Measurements from ENCODE around the gene ARHGAP10. TPM values are rescaled to one million over a fixed set of nuclear protein-coding genes. Genes with fewer than 3 reads are reported as not detected.
"Not testable (repeated sequence)": the region's sequence is repeated elsewhere in the genome, so short reads cannot be mapped to it uniquely, and the experiment has no call there.

ARHGAP10 gene
- total RNA-seq, 1 donor from 2014 or later = 37.0 TPM

GRCh38 chr4:147980586-147980985 is 248.7 kb downstream of the ARHGAP10 start:
- DNase-seq (ENCODE audit: low read depth) = no peak

- DNase-seq (ENCODE audit: low read depth) = peak; percentile 66
Measured at GRCh38 chr4:147981305-147981704, 249.4 kb downstream of the ARHGAP10 start.

DNA sequence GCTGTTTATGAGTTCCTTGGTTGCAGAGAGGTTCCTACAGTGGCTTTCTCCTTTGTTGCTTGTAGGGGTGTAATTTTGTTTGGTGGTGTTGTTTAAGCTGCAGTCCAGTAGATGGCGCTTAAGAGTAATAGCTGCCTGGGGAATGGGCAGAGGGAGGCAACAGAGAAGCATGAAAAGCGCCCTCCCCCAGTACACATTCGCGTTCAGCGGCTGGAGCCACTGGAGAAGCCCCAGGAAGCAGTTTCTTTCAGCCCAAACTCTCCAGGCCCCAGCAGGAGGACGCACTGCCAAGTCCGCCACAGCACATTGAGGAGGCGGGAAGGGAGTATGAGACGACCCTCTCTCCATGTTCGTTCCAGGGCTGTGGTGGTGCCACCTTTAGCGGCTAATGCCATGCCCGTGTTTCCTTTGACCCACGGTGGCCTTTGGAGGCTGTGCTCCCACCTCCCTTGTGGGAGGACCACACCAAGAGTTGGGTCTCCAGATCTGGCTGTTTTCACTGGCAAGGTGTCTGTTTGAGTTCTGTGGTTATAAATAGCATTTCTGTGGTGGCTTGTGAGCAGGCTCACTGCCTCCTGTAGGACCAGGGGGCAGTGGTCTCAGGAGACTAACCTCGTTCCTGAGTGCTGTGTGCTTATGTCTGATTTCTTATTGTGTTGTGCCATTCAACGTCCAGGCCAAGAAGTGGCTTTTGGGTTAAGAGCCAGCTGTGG is 252.3 kb downstream of the ARHGAP10 start:
- peak; percentile 54 for DNase-seq (ENCODE audit: low read depth)

DNA sequence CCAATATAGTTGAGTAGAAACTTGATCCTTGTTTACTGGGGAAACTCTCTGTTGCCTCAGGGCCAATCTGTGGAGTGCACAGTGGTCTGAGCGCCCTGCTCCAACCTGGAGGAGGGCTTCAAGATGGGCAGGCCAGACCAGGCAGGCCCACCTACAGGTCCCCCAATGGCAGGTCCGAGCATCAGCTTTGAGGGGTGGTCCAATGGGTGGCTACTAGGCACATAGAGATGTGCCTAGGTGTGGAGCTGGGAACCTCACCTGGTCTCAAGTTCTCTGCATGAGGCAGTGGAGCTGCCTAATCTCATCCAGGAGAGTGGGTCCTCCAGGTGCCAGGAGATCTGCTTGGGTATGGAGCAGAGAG is 252.9 kb downstream of the ARHGAP10 start:
- DNase-seq (ENCODE audit: low read depth) = no peak

DNA sequence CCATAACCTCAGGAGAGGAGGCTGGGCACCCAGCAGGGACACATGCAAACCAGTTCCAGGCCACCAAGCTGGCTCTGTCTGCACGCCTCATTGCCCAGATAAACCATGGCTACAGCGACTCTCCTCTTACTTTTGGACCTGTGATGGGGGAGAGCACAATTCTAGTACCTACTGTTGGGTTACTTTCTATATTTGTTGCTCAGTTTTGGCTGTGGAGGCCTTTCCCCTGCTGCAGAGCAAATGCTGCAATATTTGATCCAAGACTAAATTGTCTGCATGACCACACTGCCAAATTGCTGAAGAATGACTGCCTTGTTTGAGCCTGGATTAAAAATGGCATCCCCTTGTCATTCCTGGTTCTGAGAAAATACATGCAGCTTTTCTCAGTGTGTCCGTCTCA is 253.5 kb downstream of the ARHGAP10 start:
- DNase-seq (ENCODE audit: low read depth) = no peak

GRCh38 chr4:147987252-147987651 is 255.4 kb downstream of the ARHGAP10 start:
- DNase-seq (ENCODE audit: low read depth) = no peak

- no peak for DNase-seq (ENCODE audit: low read depth)
Measured at GRCh38 chr4:147991543-147992283, 259.8 kb downstream of the ARHGAP10 start.

- DNase-seq (ENCODE audit: low read depth) = peak; percentile 58
Measured at GRCh38 chr4:147994076-147994475, 262.2 kb downstream of the ARHGAP10 start.

GRCh38 chr4:147994491-147995385 is 262.9 kb downstream of the ARHGAP10 start:
- DNase-seq (ENCODE audit: low read depth) = peak; percentile 39

DNA sequence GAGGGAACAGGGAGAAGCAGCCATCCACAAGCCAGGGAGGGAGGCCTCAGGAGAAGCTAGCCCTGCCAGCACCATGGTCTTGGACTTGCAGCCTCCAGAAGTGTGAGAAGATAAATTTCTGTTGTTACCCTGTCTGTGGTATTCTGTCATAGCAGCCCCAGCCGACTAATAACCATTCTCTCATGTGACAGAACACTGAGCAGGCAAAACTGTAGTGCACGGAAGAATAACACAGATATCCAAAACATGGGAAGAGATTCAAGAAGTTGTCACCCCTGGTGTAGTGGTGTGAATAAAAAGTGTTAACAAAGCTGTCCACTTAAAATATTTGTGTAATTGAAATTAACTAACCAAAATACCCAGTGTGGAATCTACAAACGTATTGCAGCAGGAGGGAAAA is 265.0 kb downstream of the ARHGAP10 start:
- DNase-seq (ENCODE audit: low read depth) = no peak

DNA sequence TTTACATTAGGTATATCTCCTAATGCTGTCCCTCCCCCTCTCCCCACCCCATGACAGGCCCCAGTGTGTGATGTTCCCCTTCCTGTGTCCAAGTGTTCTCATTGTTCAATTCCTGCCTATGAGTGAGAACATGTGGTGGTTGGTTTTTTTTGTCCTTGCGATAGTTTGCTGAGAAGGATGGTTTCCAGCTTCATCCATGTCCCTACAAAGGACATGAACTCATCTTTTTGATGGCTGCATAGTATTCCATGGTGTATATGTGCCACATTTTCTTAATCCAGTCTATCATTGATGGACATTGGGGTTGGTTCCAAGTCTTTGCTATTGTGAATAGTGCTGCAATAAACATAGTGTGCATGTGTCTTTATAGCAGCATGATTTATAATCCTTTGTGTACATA is 268.1 kb downstream of the ARHGAP10 start:
- not testable (repeated sequence) for DNase-seq (ENCODE audit: low read depth)

- DNase-seq (ENCODE audit: low read depth) = no peak
Measured at GRCh38 chr4:148004228-148004857, 272.5 kb downstream of the ARHGAP10 start.

DNA sequence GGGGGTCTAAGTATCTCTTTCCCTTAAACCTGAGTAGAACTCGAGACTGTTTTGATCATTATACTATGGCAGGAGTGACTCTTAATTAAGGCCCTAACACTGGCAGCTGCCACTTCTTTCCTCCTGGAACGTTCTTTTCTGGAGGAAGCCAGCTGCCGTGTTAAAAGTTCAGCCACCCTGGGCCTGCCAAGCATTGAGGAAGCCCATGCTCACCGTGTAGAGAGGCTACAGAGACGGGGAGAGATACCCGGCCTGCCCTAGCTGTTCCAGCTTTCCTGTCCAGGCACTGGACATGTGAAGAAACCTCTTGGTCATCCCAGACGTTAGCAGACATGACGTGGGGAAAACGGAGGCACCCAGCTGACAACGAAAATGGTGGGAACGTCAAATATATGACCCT is 274.1 kb downstream of the ARHGAP10 start:
- peak; percentile 48 for DNase-seq (ENCODE audit: low read depth)

- peak; percentile 89 for DNase-seq (ENCODE audit: low read depth)
Measured at GRCh38 chr4:148007314-148007760, 275.4 kb downstream of the ARHGAP10 start.

DNA sequence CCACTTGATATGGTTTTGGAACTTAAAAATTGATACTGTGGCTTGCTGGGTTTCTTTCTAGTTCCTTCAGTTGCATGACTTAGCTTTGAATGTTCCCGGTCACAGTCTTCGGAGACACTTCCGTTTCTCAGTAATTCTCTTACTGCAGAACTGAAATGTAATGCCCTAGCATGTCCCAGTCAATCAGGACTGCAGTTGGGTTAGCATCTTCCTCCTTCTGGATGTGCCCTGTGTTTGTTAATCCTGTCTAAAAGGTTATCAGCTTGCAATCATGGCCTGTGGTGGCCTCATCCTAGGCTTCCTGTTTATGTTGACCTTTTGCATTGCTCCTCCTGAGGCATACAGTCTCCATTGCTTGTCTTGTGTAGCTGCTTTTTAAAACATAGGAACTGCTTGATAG is 275.9 kb downstream of the ARHGAP10 start:
- DNase-seq (ENCODE audit: low read depth) = no peak

GRCh38 chr4:148015058-148015457 is 283.2 kb downstream of the ARHGAP10 start:
- no peak for DNase-seq (ENCODE audit: low read depth)

GRCh38 chr4:148015468-148015867 is 283.6 kb downstream of the ARHGAP10 start:
- DNase-seq (ENCODE audit: low read depth) = no peak

- no peak for DNase-seq (ENCODE audit: low read depth)
Measured at GRCh38 chr4:148016063-148016637, 284.3 kb downstream of the ARHGAP10 start.

DNA sequence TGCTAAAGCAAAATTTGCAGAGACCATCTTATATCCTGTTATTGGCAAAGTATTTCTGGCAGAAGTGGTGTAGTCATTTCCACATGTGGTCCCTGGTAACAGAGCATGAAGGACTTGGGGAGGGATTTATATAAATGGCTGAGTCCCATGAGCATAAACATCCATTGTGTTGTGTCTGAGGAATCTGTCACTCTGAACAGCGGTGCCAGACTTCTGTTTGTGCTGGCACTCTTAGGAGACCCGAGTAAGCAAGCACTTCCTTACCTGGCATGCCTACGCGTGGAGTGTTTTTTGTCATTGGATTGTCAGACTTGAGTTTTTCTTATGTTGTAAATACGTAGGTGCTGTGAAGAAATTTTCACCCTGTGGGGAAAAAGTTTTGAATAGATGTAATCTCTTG is 285.9 kb downstream of the ARHGAP10 start:
- no peak for DNase-seq (ENCODE audit: low read depth)

DNA sequence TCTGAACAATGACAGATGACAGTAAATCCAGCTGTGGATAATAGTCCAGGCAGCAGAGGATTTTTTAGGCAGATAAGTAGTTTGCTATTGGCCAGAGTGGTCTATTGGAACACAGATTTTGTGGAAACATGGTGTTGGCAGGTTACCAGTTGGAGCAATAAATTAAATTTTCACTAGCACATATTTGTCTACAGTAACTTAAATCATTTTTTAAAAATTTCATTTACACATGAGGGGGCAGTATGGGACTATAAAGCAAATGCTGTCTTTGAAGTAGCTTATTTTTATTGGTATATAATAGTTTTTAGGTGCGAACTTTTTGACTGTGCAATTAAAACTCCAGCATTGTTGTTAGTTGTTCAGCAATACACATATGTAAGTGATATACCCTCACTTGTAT is 289.8 kb downstream of the ARHGAP10 start:
- no peak for DNase-seq (ENCODE audit: low read depth)

GRCh38 chr4:148022975-148023374 is 291.1 kb downstream of the ARHGAP10 start:
- no peak for DNase-seq (ENCODE audit: low read depth)
